GM21576 (cell line): ENCODE measurements around the gene LARP6.
"Not testable (repeated sequence)": the region's sequence is repeated elsewhere in the genome, so short reads cannot be mapped to it uniquely, and the experiment has no call there.

Source experiments
- ATAC-seq: cut with Tn5 transposase; IDR thresholded peaks from one replicate; pipeline ENCODE4 v1.9.1; 2021; ENCODE audit warnings: mild to moderate bottlenecking, moderate library complexity; ENCODE audit not compliant: unreplicated experiment

The LARP6 gene

DNA sequence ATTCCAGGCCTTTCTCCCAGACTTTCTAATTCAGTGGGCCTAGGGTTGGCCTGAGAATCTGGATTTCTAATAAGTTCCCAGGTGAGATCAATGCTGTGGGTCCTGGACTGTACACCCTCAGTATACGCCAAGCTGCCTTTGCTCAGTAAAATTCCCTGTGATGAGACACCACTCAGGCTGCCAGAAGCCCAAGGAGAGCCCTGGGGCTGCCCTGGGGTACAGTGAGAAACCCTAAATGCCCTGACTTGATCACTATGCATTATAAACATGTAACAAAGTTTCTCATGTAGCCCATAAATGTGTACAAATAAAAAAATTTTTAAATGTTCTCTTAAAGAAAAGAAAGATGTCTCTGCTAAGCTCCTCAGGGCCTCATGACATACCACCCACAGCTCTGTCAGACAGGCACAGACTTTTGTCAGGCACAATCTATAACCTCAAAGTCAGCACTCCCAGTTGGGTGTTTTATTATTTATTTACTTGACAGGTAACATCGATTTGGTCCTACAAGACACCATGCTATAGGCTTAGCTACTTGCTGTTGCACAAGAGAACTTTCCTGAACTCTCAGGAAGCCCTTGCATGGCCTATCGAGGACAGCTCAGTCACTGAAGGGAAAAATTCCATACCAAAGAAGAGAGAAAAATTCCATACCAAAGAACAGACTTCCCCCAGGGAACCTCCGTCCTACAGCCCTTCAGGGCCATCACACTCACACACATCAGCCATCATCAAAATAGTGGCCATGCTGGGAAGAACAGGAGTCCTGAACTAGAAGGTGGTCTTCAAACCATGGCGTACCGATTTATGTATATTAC is 22.7 kb downstream of the LARP6 start:
- no peak for ATAC-seq

DNA sequence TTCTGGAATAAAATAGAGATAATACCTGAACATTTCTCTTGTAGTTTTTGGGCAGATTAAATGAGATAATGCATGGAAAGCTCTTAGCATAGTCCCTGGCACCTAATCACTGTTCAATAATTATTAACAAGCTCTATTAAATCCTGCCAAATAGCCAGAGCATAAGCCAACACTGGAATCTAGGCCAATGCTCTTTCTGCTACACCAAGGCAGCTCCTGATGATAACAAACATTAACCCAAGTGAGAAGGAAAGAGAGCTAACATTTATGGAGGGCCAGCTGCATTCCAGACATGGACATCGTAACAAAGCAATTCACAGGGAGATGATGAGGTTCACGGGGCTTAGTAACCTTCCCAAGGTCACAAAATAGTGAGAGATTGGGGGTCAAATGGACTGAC is 23.3 kb downstream of the LARP6 start:
- no peak for ATAC-seq

- no peak for ATAC-seq
Measured at GRCh38 chr15:70829371-70830166, 24.4 kb downstream of the LARP6 start.

- no peak for ATAC-seq
Measured at GRCh38 chr15:70827721-70828120, 26.2 kb downstream of the LARP6 start.

DNA sequence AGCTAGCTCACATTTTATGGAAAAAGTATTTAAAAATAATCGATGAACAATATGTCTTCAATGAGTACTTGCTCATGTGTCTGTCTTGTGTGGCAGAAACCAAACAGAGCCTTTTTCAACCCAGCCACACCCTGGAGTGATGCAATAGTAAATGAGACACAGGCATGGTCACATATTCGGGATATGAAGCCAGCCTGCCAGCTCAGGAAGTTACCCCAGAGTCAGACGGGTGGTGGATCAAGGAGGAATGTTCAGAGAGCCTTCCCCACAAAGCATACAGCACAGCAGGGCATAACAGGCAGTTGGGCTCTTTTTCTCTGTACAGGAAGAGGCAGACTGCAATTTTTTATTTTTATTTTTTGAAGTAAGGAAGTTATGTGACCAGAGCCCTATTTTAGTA is 27.3 kb downstream of the LARP6 start:
- no peak for ATAC-seq

DNA sequence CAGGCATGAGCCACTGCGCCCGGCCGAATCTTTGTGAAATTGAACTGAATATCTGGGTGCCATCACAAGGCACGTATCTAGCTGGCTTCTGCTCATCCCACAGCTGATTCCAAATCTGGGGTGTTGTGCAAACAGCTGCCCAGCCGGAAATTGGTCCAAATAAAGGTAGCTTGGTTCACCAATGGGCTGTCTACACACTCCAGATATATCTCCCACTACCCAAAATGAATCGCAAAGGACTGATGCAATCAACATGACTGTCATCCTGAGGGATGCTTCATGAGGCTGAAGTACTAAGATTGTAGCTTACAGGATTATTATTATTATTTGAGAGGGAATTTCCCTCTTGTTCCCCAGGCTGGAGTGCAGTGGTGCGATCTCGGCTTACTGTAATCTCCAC is 28.1 kb downstream of the LARP6 start:
- no peak for ATAC-seq

GRCh38 chr15:70823196-70823595 is 30.8 kb downstream of the LARP6 start:
- ATAC-seq, result no peak

DNA sequence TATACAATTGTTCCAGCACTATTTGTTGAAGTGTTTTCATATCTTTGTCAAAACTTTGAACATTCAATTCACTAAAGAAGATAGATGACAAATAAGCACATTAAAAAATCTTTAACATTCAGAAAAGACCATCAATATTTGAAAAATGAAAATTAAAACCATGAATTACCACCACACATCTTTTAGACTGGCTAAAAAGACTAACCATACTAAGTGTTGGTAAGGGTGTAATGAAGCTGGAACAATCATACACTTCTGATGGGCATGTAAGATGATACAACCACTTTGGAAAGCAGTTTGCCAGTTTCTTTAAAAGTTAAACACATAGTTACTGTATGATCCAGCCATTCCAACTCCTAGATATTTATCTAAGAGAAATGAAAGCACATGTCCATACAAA is 33.7 kb downstream of the LARP6 start:
- no peak for ATAC-seq

DNA sequence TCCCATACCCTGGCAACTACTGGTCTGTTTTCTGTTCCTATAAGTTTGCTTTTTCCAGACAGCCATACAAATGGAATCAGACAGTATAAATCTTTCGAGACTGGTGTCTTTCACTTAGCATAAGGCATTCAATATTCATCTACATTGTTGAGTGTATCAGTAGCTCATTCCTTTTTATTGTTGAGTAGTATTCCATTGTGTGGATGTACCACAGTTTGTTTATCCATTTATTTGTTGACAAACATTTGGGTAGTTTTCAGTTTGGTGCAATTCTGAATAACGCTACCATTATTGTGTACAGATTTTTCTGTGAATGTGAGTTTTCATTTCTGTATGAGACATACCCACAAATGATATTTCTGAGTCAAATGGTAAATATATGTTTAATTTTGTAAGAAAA is 35.4 kb downstream of the LARP6 start:
- no peak for ATAC-seq

DNA sequence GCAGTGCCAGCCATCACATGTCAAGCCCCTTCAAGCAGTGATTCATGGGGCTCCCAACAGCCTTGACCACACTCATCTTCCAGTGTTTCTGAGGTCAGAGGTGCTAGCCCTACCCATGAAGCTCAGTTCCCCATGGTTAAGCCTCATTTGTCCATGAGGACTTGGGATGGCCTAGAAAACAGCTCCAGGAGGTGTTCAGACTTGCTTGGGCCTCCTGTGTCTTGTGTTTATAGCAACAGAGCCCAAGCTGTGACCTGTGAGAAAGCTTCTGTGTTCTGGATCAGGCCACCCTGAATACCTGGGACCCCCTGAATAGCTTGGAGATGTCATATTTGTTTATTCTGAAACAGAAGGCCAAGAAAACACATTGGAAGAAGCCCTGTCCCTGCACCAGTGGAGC is 36.7 kb downstream of the LARP6 start:
- ATAC-seq, result no peak

DNA sequence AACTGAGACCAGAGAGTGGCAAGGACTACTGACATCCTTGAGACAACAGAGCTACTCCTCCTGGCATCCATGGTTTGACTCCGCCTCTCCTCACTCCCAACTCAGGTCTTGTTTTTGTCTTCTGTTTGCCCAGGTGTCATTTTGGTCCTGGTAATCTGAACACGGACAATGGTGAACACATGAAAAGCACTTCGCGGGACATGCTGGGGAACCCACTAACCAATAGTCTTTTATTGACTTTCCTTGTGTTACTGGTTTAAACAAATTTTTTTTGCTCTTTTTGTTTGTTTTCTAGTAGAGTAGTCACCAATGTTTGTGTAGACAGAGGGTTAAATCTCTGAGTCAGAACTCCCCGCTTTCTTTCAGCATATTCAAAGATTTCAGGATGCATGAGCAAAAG is 38.4 kb downstream of the LARP6 start:
- ATAC-seq, result no peak

DNA sequence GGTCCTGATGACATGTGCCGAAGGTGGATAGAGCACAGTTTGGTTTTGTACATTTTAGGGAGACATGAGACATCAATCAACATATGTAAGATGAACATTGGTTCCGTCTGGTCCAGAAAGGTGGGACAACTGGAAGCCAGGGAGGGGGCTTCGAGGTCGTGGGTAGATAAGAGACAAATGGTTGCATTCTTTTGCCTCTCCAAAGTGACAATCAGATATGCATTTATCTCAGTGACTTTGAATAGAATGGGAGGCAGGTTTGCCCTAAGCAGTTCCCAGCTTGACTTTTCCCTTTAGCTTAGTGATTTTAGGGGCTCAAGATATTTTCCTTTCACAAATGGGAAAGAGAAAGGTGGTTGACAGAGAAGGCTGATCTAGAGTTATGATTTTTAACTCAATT is 38.9 kb downstream of the LARP6 start:
- not testable (repeated sequence) for ATAC-seq

DNA sequence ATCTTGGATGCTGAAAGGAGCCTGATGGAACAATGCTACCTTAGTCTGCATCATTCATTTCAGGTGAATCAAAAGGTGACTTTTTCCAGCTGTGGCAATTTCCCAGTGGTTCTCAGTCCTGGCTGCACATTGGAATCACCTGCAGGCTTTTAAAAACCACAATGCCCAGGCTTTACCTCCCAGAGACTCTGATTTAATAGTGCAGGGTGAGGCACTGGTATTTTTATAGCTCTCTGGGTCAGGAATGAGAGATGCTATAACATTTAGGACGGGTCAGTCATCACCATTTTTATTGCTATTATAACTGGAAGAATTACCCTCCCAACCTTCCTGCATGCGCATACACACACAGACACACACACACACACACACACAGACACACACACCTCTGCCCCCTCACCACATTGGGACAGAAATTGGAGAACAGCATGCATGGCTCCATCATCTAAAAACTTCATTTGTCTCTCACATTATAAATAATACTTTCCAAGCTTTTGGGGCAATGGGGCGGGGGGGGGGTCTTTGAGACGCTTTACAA is 41.1 kb downstream of the LARP6 start:
- ATAC-seq, result no peak

DNA sequence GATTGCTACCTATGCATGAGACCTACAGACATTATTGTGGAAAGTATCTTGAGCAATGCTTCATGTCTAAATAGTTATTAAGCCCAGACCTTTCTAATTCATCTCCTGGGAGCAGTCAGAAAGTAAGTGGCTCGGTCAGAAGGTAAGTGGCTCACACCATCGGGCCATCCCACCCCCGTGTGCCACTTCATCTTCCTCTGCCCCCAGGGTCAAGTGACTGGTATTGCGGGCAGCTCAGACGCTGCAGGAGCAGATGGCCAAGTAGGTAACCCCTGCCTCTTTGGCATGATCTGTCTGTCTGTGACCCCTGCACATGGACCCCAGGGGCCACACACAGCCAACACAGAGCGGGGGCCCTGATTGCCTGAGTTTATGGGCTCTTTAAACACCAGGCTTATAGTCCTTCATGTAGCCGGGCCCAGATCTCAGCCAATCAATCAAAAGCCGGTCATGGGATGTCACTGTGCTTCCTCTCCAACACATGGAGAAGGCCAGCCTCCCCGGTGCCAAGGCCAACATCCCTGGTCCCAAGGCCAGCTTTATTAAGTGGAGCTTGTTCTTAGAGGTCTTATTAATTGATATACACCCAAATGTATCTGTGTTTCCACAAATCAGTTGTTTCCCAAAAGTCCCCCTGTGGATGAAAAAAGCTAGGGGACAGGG is 42.9 kb downstream of the LARP6 start:
- ATAC-seq, result no peak

- no peak for ATAC-seq
Measured at GRCh38 chr15:70806992-70807712, 46.8 kb downstream of the LARP6 start.

GRCh38 chr15:70804388-70804787 is 49.6 kb downstream of the LARP6 start:
- not testable (repeated sequence) for ATAC-seq

- ATAC-seq, result no peak
Measured at GRCh38 chr15:70802629-70803028, 51.3 kb downstream of the LARP6 start.

GRCh38 chr15:70801109-70801508 is 52.8 kb downstream of the LARP6 start:
- ATAC-seq, result no peak

GRCh38 chr15:70799667-70800450 is 54.1 kb downstream of the LARP6 start:
- no peak for ATAC-seq

- ATAC-seq, result no peak
Measured at GRCh38 chr15:70797464-70797863, 56.5 kb downstream of the LARP6 start.
